ENCODE data around the gene CAMKV. TPM values are rescaled to one million over a fixed set of nuclear protein-coding genes. Genes with fewer than 3 reads are reported as not detected.
"Not testable (repeated sequence)": the region's sequence is repeated elsewhere in the genome, so short reads cannot be mapped to it uniquely, and the experiment has no call there.

The CAMKV gene
- total RNA-seq: 0.51 TPM

DNA sequence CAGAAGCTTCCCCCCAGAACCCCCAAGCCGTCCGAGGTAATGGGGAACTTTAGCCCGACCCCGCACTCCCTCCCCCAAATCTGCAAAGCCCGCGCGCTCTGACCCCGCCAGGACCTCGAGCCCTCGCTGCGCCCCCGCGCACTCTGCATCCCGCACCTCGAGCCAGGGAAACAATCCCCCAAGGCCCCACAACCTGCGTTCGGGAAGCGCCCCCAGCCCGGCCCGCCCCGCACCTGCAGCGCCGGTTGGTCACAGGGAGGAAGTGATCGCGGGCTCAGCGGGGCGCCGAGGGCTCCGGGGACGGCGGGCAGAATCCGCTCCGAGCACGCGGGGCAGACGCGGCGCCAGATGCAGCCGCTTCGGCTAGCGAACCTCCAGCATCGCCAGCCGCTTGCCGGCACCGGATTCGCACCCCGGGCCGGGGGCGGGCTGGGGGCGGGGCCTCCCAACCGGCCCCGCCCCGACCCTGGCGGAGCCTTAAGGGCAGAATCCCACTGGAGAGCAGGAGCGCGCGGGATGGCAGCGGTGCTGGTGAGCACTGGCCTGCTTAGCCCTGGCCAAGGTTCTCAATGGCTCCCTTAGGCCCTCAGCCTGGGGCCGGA lies at the start of gene CAMKV:
CAMKV (minus strand) TSS at position 382 of the 602 bp plus-strand sequence. CDS start 7,518 bp downstream, outside the sequence.
- DNase-seq: peak; percentile 7

- DNase-seq: not testable (repeated sequence)
These were observed 48.3 kb upstream of the CAMKV start for GRCh38 chr3:49917806-49918590.

GRCh38 chr3:49916686-49917085 lies 47.0 kb upstream of the CAMKV start:
- DNase-seq: no peak

GRCh38 chr3:49914906-49915305 lies 45.2 kb upstream of the CAMKV start:
- no peak for DNase-seq

DNA sequence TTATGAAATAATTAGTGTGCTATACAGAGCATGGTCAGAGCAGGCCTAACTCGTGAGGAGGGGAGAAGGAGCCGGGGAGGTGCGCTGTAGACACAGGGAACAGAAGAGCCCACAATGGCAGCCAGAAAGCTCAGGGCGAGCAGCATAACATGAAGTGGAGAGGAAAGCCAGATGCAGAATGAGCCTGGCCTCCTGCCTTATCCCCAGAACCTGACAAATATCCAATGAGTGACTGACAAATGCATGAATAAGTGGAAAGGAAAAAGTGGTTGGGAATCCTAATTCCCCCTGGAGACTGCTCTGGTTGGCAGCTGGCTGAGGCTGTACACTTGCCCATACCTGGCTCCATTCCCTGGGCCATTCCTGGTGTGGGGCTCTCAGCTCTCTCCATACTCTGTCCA lies 43.2 kb upstream of the CAMKV start:
- DNase-seq: peak; percentile 12

DNA sequence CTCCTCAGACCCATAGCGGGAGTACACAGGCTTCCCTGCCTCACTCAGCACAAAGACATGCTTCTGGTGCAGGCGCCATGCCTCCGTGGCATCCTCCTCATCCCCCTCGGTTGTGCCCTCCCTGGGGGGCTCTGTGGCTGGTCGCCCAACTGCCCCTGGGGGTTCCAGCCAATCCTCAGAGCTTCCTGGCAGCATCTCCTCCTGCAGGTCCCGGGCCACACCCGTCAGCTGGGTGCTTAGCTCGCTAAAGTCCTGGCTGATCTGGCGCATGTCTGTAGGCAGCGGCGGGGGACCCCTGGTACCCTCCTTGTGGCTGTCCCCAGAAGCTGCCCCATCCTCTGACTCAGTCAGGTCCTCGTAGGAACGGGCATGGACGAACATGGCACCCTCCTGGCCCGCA lies 41.9 kb upstream of the CAMKV start:
- DNase-seq: no peak

DNA sequence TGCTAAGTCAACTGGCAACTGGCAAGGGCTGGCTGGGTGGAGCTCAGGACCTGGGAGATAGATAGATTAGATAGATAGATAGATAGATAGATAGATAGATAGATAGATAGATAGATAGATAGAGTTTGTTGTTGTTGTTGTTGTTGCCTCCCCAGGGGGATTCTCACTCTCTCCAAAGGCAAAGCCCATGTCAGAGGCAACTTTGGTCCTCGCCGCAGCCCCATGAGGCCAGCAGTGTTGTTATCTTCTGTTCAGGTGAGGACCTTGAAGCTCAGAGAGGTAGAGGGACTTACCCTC lies 41.4 kb upstream of the CAMKV start:
- no peak for DNase-seq

- DNase-seq: no peak
These were observed 40.9 kb upstream of the CAMKV start for GRCh38 chr3:49910409-49911123.

GRCh38 chr3:49908373-49909199 lies 38.9 kb upstream of the CAMKV start:
- no peak for DNase-seq

- peak; percentile 63 for DNase-seq
These were observed 36.5 kb upstream of the CAMKV start for GRCh38 chr3:49906073-49906743.

DNA sequence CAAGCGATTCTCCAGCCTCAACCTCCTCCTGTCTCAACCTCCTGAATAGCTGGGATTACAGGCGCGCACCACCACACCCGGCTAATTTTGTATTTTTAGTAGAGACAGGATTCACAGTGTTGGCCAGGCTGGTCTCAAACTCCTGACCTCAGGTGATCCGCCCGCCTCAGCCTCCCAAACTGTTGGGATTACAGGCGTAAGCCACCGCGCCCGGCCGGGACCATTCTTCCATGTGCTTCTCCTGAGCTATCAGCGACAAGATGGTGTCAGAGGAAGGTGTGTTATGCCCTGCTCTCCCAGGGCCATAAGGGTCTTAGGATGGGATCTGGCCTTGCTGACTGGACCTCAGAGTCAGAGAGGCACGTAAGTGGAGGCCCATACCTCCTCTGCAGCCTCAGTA lies 34.7 kb upstream of the CAMKV start:
- not testable (repeated sequence) for DNase-seq

DNA sequence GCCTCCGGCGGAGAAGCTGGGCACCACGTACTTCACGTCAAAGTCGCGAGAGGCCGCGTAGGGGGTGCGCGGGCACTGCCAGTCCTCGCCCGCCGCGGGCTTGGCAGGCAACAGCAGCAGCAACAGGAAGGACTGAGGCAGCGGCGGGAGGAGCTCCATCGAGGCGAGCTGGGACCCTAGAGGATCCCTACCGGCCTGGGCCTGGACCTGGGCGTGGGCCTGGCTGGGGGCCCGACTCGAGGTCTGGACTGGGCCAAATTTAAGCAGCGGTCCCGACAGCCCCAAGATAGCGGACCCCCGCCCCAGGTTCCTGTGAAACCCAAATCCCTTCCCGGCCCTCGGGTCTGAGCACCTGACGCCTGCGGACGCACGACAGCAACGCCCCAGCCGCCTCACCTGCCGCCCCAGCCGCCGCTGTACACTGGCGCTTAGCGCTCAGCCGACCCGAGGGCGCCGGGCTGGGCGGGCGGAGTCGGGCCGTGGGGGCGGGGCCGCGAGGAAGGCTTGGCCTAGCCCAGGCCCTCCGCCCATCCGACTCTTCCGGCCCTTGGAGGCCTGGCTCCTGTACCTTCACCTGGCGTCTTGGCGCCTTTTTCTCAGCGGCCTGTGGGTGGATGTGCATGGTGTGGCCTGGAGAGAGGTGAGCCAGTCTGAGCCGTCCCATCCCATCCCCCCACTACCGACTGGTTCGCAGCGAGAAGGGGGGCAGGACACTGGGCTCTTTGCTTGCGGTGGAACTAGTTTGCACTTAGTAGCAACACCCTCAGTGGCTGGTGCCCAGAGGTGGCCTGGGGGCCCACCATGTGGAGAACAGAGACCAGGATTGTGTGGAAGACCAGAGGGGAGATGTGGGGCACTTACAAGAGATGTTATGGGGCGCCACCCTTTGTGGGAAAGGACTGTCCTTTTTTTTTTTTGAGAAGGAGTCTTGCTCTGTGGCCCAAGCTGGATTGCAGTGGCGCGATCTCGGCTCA lies 34.0 kb upstream of the CAMKV start, which contains the start of gene MST1R:
MST1R (minus strand) TSS at position 423 of the 974 bp plus-strand sequence; CDS start at position 159, 264 bp downstream.
- DNase-seq: peak; percentile 68

- DNase-seq: no peak
These were observed 33.0 kb upstream of the CAMKV start for GRCh38 chr3:49902511-49903345.

GRCh38 chr3:49901366-49902339 lies 31.9 kb upstream of the CAMKV start:
- DNase-seq: peak; percentile 32

- peak; percentile 11 for DNase-seq
These were observed 30.9 kb upstream of the CAMKV start for GRCh38 chr3:49900491-49901153.

DNA sequence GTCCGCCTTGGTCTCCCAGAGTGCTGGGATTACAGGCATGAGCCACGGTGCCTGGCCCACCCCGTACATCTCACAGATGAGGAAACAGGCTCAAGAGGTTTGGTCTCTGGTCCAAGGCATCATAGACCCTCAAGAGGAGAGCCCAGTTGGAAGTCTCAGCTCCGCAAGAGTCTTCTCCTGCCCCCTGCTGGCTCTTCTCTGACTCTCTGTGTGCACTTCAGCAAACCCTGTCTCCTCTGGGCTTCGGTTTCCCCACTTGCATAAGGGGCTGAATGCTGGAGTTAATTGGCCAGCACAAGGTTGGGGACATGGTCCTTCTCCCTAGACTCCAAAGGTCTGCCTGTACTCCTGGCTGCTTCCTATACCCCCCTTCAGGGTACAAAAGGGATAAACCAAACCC lies 30.1 kb upstream of the CAMKV start:
- peak; percentile 29 for DNase-seq

DNA sequence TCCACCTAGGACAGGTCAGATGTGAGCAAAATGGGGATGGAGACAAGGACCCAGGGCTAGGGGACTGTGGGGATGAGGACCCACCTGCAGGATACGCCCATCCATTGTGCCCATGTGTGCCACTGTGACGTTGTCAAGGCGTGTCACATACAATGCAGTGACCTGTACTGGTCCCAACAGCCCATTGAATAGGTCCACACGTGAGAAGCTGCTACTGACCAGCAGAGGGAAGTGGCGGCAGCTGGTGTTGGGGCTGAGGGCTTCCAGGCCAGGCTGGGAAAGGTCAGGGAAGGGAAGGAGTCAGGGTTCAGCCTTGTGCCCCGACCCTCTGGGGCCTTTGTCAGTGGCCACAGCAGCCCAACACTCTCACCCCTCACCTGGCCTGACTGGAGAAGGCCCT lies 29.3 kb upstream of the CAMKV start:
- no peak for DNase-seq

DNA sequence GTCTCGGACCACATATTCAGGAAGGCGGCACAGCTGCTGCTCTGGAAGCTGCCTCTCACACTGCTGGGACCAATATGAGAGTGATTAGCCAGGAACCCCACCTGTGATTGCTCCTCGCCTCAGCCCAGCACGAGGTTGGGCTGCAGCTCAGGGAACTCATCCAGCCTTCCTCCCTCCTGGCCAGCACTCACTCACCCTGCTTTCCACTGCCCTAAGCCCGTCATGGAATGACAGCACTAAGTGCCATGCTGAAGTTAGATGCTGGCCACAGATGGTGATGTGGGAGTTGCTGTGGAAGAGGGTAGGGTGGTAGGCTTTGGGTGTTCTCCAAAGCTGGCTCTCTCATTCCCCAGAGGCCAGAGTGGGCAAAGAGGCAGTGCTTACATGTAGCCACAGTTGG lies 26.6 kb upstream of the CAMKV start:
- no peak for DNase-seq
